Endothelial cell of umbilical vein (primary cell): ENCODE data around the gene ZNF821. TPM values are rescaled to one million over a fixed set of nuclear protein-coding genes. Genes with fewer than 3 reads are reported as not detected.

ENCODE experiments used
- BruUV-seq: library from RNA; stranded (reverse); fragments of 400-500 nt; replicated peaks from 2 replicates; lab custom pipeline; 2021; lab: Mats Ljungman, UMichigan
- CTCF ChIA-PET: fragments of 300-600, 350-600 bp; sonication (Branson Sonifier 250); formaldehyde crosslinking; loops from one replicate; lab custom pipeline; 2021; ENCODE audit warnings: antibody characterized with exemption, inconsistent platforms; lab: Charles Lee
- POLR2A ChIA-PET: fragments of 300-600, 350-600 bp; sonication (Branson Sonifier 250); formaldehyde crosslinking; loops from one replicate; lab custom pipeline; 2021; ENCODE audit warnings: antibody characterized with exemption, inconsistent platforms; lab: Charles Lee
- DNase-seq: peaks from one replicate; pipeline ENCODE4 v3.0.0-alpha.2; 2011; ENCODE audit warnings: low read depth, low spot score
- FAIRE-seq: peaks from 2 replicates; lab custom pipeline; 2011; peaks lifted over from hg19 to GRCh38; lab: Jason Lieb, UNC
- H2AFZ ChIP-seq: 2 replicates; pipeline ENCODE4 v1.6.0; 2012; ENCODE audit warnings: low read depth, low read length, control low read depth, inconsistent platforms
- H3K27ac ChIP-seq: 2 replicates; pipeline ENCODE4 v1.5.1; 2011; ENCODE audit warnings: low read depth, mild to moderate bottlenecking, control low read depth, low read length, moderate library complexity; ENCODE audit not compliant: insufficient read depth
- H3K27me3 ChIP-seq, 2 experiments: 2 replicates each; pipeline versions ENCODE4 v1.6.0 to v1.6.1; 2011; ENCODE audit warnings: low read length in 2 of 2, mixed read lengths in 1 of 2; ENCODE audit not compliant: control insufficient read depth in 2 of 2, insufficient read depth in 2 of 2
- H3K36me3 ChIP-seq, 2 experiments: 2 replicates in 1 of 2; 3 replicates in 1 of 2; pipeline ENCODE4 v1.5.1; 2011; ENCODE audit warnings: low read length in 2 of 2, mild to moderate bottlenecking in 1 of 2, moderate library complexity in 1 of 2; ENCODE audit not compliant: control insufficient read depth in 2 of 2, insufficient read depth in 2 of 2; ENCODE audit errors: extremely low read depth in 1 of 2
- H3K4me1 ChIP-seq: 3 replicates; pipeline ENCODE4 v1.5.1; 2011; ENCODE audit warnings: mild to moderate bottlenecking, low read length; ENCODE audit not compliant: control insufficient read depth, insufficient read depth; ENCODE audit errors: extremely low read depth
- H3K4me2 ChIP-seq: 2 replicates; pipeline ENCODE4 v1.6.1; 2011; ENCODE audit warnings: low read length, control low read depth, mixed read lengths; ENCODE audit not compliant: insufficient read depth
- H3K4me3 ChIP-seq, 3 experiments: fragments of 200-600 bp in 1 of 3; sonication (generic), shearing (Covaris generic) in 1 of 3; replicated peaks in 1 of 3; 2 replicates each; pipeline ENCODE4 v1.5.1; 2011 to 2016; ENCODE audit warnings: control low read depth in 3 of 3, low read length in 3 of 3, mild to moderate bottlenecking in 2 of 3, inconsistent platforms in 1 of 3, low read depth in 1 of 3, moderate library complexity in 1 of 3; ENCODE audit not compliant: insufficient read depth in 1 of 3
- H3K79me2 ChIP-seq: 2 replicates; pipeline ENCODE4 v1.6.0; 2012; ENCODE audit warnings: low read length, inconsistent platforms; ENCODE audit not compliant: control insufficient read depth, insufficient read depth
- H3K9ac ChIP-seq: replicated peaks from 2 replicates; pipeline ENCODE3; 2011; ENCODE audit warnings: low read length, control low read depth; ENCODE audit not compliant: insufficient read depth; ENCODE audit errors: extremely low read depth
- H3K9me1 ChIP-seq: replicated peaks from 3 replicates; pipeline ENCODE4 v1.6.0; 2011; ENCODE audit warnings: mild to moderate bottlenecking, low read length; ENCODE audit not compliant: control insufficient read depth, insufficient read depth; ENCODE audit errors: extremely low read depth
- H3K9me3 ChIP-seq: replicated peaks from 2 replicates; pipeline ENCODE4 v1.5.1; 2012; ENCODE audit warnings: low read length, inconsistent platforms; ENCODE audit not compliant: control insufficient read depth, insufficient read depth
- H4K20me1 ChIP-seq: replicated peaks from 2 replicates; pipeline ENCODE3; 2011; ENCODE audit warnings: mild to moderate bottlenecking, low read length; ENCODE audit not compliant: control insufficient read depth, insufficient read depth; ENCODE audit errors: extremely low read depth
- CTCF ChIP-seq, 2 donors: IDR thresholded peaks; 1 replicate in 1 of 2; 2 replicates in 1 of 2; pipeline ENCODE4 v1.5.1; 2011; ENCODE audit warnings: low read length in 2 of 2, mild to moderate bottlenecking in 2 of 2, moderate library complexity in 2 of 2, control low read depth in 1 of 2, inconsistent platforms in 1 of 2, low read depth in 1 of 2; ENCODE audit not compliant: insufficient read depth in 1 of 2; ENCODE audit errors: extremely low read depth in 1 of 2
- EZH2 ChIP-seq: IDR thresholded peaks from 2 replicates; pipeline ENCODE4 v1.6.1; 2012; ENCODE audit warnings: borderline replicate concordance, low read depth, mild to moderate bottlenecking, moderate library complexity, low read length, inconsistent platforms; ENCODE audit not compliant: severe bottlenecking
- FOS ChIP-seq: IDR thresholded peaks from 2 replicates; pipeline ENCODE4 v1.6.1; 2011; ENCODE audit warnings: mild to moderate bottlenecking, low read length, moderate library complexity, borderline replicate concordance; ENCODE audit not compliant: insufficient read depth
- GATA2 ChIP-seq: IDR thresholded peaks from 2 replicates; pipeline ENCODE4 v1.7.0; 2011; ENCODE audit warnings: low read depth, mild to moderate bottlenecking, moderate library complexity, mixed read lengths, low read length; ENCODE audit not compliant: insufficient read length, insufficient read depth
- JUN ChIP-seq: IDR thresholded peaks from 2 replicates; pipeline ENCODE4 v1.6.1; 2011; ENCODE audit warnings: borderline replicate concordance, low read depth; ENCODE audit not compliant: insufficient read length, insufficient read depth
- MAX ChIP-seq: IDR thresholded peaks from 2 replicates; pipeline ENCODE4 v1.6.1; 2011; ENCODE audit not compliant: insufficient read depth, insufficient read length
- MYC ChIP-seq: IDR thresholded peaks from one replicate; pipeline ENCODE4 v1.6.1; 2011; ENCODE audit warnings: mild to moderate bottlenecking, low read depth, low read length
- POLR2A ChIP-seq: IDR thresholded peaks from 2 replicates; pipeline ENCODE4 v1.6.1; 2012; ENCODE audit warnings: low read depth, mild to moderate bottlenecking, control low read depth, low read length
- POLR2AphosphoS5 ChIP-seq: IDR thresholded peaks from 2 replicates; pipeline ENCODE4 v1.6.1; 2012; ENCODE audit warnings: low read depth, mild to moderate bottlenecking, control low read depth, low read length, moderate library complexity; ENCODE audit not compliant: insufficient read depth
- dilution Hi-C: fragments of 300-500 bp; cut with MboI; formaldehyde crosslinking; loops from one replicate; pipeline ENCODE4 v1.15.0; 2019; ENCODE audit warnings: low sequenced_read_pairs; ENCODE audit not compliant: extremely low pct_ligation_motif_present
- intact Hi-C: fragments of 100-400 bp; cut with micrococcal nuclease; formaldehyde crosslinking; loops from one replicate; pipeline ENCODE4 v1.10.0; 2022
- polyA plus RNA-seq, 4 experiments: library from polyadenylated mRNA; depleted of rRNA in 3 of 4; stranded (reverse) in 3 of 4; unstranded in 1 of 4; fragments of >200 nt; gene quantifications; 2 replicates each; pipeline versions ENCODE4 v1.2.1 to v1.2.3, GENCODE V29; 2011 to 2012; ENCODE audit warnings: missing spikeins in 1 of 4
- total RNA-seq: library from RNA; stranded (reverse); gene quantifications from 2 replicates; pipeline ENCODE4 v1.2.3, GENCODE V29; 2021

ZNF821 gene
- total and polyA plus RNA-seq, 2 donors (not counting 3 experiments of a cell fraction or from before 2014, with no cell fraction given): 7.3 to 8.1 TPM

- CTCF ChIA-PET: interaction anchor here (1.1 kb wide), 1 partner anchor 36 kb away, joined by 6 read pairs; no protein-coding TSS in a partner anchor
- Histone ChIP-seq H3K36me3 (peaks cover 9 to 25% of the 10 kb centered on the region in 2 experiments), H3K4me1 (peaks cover 12% of the 10 kb centered on the region), H3K27ac (no peak overlapping the region), H3K27me3 (no peaks in the 10 kb centered on the region), H4K20me1 (no peaks in the 10 kb centered on the region), H3K9me1 (no peaks in the 10 kb centered on the region), H3K79me2 (peaks cover 24% of the 10 kb centered on the region), H3K4me2 (peak overlapping the region; percentile 92), H3K9me3 (no peaks in the 10 kb centered on the region), H3K4me3 (peak overlapping the region in 1 of 3 experiments; percentile 91), H2AFZ (no peak overlapping the region), H3K9ac (no peak overlapping the region)
- BruUV-seq: TSS peak; percentile 33
- POLR2A ChIA-PET: interaction anchor here (0.7 kb wide), 1 partner anchor 10 kb away, joined by 3 read pairs; no protein-coding TSS in a partner anchor
- TF ChIP-seq POLR2AphosphoS5 (no peak), MAX (no peak), POLR2A (no peak), GATA2 (no peak), FOS (no peak), EZH2 (no peak), MYC (no peak), CTCF (IDR thresholded peaks at IDR 0.05; ENCODE audit: extremely low read depth in 1 of 2, insufficient read depth in 1 of 2, low read depth in 1 of 2, low read length in 2 of 2) (no peak), JUN (no peak)
- intact Hi-C loops: loop anchor here (2.0 to 5.0 kb wide), 2 partner anchors 48 to 115 kb away; partner anchors contain the start of gene IST1
- dilution Hi-C loops: loop anchor here (10.0 kb wide), 1 partner anchor 62 kb away; no protein-coding TSS in a partner anchor
- FAIRE-seq (no peak), DNase-seq (no peak)
Observed at GRCh38 chr16:71847096-71847495, 36.9 kb downstream of the ZNF821 start.
